GM18520 (cell line): ENCODE results near the gene ESAM.

Experiments
- ATAC-seq: cut with Tn5 transposase; IDR thresholded peaks from one replicate; pipeline ENCODE4 v1.9.1; 2021; ENCODE audit not compliant: unreplicated experiment

Gene ESAM

GRCh38 chr11:124762105-124762623 is at the start of gene ESAM:
Gene ESAM, minus strand, starts transcription at chr11:124762290. Its CDS starts 136 bp downstream, at chr11:124762154.
- ATAC-seq, result peak; percentile 59

- no peak for ATAC-seq
Measured at GRCh38 chr11:124811399-124812125, 49.5 kb upstream of the ESAM start.

- no peak for ATAC-seq
Measured at GRCh38 chr11:124807660-124808270, 45.7 kb upstream of the ESAM start.

- ATAC-seq, result no peak
Measured at GRCh38 chr11:124807201-124807600, 45.1 kb upstream of the ESAM start.

- no peak for ATAC-seq
Measured at GRCh38 chr11:124804884-124805283, 42.8 kb upstream of the ESAM start.

- no peak for ATAC-seq
Measured at GRCh38 chr11:124801636-124802312, 39.7 kb upstream of the ESAM start.

GRCh38 chr11:124801014-124801413 is 38.9 kb upstream of the ESAM start:
- no peak for ATAC-seq

GRCh38 chr11:124800226-124800929 is 38.3 kb upstream of the ESAM start, which contains the start of gene MSANTD2:
Gene MSANTD2, minus strand, starts transcription at chr11:124800406. Its CDS starts 26 bp downstream, at chr11:124800380.
- peak; percentile 80 for ATAC-seq

GRCh38 chr11:124799348-124800225 is 37.5 kb upstream of the ESAM start:
- peak; percentile 20 for ATAC-seq

GRCh38 chr11:124798991-124799347 is 36.9 kb upstream of the ESAM start:
- peak; percentile 5 for ATAC-seq

GRCh38 chr11:124796312-124796711 is 34.2 kb upstream of the ESAM start:
- no peak for ATAC-seq

GRCh38 chr11:124793466-124794278 is 31.6 kb upstream of the ESAM start:
- ATAC-seq, result no peak

- peak; percentile 48 for ATAC-seq
Measured at GRCh38 chr11:124791626-124792341, 29.7 kb upstream of the ESAM start.

- ATAC-seq, result no peak
Measured at GRCh38 chr11:124788521-124788920, 26.4 kb upstream of the ESAM start.

- no peak for ATAC-seq
Measured at GRCh38 chr11:124784051-124784450, 22.0 kb upstream of the ESAM start.

GRCh38 chr11:124783002-124783401 is 20.9 kb upstream of the ESAM start:
- no peak for ATAC-seq

- no peak for ATAC-seq
Measured at GRCh38 chr11:124779568-124779967, 17.5 kb upstream of the ESAM start.

- ATAC-seq, result no peak
Measured at GRCh38 chr11:124778281-124778680, 16.2 kb upstream of the ESAM start.
